Hepatocyte (in vitro differentiated cells): ENCODE measurements around the gene GRB10.

Experiments used
- EZH2 ChIP-seq: fragments of 200-600 bp; sonication (generic); IDR thresholded peaks from 2 replicates; pipeline ENCODE4 v1.6.1; 2016; ENCODE audit warnings: antibody characterized with exemption, mild to moderate bottlenecking, borderline replicate concordance
- TF ChIP-seq, protein P1 (sequence below): fragments of 200-600 bp; sonication (generic); IDR thresholded peaks from 2 replicates; pipeline ENCODE4 v1.5.1; 2016; ENCODE audit warnings: antibody characterized with exemption, mild to moderate bottlenecking; ENCODE audit not compliant: poor library complexity

- TF ChIP-seq, protein P1, sequence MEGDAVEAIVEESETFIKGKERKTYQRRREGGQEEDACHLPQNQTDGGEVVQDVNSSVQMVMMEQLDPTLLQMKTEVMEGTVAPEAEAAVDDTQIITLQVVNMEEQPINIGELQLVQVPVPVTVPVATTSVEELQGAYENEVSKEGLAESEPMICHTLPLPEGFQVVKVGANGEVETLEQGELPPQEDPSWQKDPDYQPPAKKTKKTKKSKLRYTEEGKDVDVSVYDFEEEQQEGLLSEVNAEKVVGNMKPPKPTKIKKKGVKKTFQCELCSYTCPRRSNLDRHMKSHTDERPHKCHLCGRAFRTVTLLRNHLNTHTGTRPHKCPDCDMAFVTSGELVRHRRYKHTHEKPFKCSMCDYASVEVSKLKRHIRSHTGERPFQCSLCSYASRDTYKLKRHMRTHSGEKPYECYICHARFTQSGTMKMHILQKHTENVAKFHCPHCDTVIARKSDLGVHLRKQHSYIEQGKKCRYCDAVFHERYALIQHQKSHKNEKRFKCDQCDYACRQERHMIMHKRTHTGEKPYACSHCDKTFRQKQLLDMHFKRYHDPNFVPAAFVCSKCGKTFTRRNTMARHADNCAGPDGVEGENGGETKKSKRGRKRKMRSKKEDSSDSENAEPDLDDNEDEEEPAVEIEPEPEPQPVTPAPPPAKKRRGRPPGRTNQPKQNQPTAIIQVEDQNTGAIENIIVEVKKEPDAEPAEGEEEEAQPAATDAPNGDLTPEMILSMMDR, result no peak
- TF ChIP-seq EZH2, result no peak
Observed at GRCh38 chr7:50793120-50793946, 10.6 kb upstream of the GRB10 start.
